Type B pancreatic cell (in vitro differentiated cells): ENCODE results near the gene PERM1. TPM values are rescaled to one million over a fixed set of nuclear protein-coding genes. Genes with fewer than 3 reads are reported as not detected.

Experiments
- DNase-seq: peaks from one replicate; pipeline ENCODE4 v3.0.0; 2021; ENCODE audit warnings: mixed read lengths; ENCODE audit not compliant: unreplicated experiment; ENCODE audit errors: extremely low spot score
- H3K27ac Mint-ChIP-seq: 2 replicates; pipeline ENCODE4 v1.8.0; 2021; ENCODE audit warnings: mild to moderate bottlenecking, mixed read lengths
- H3K27me3 Mint-ChIP-seq: 2 replicates; pipeline ENCODE4 v1.8.0; 2021; ENCODE audit warnings: mixed read lengths
- H3K36me3 Mint-ChIP-seq: 2 replicates; pipeline ENCODE4 v1.8.0; 2021; ENCODE audit warnings: mixed read lengths
- H3K4me1 Mint-ChIP-seq: one replicate; pipeline ENCODE4 v1.8.0; 2021; ENCODE audit warnings: mixed read lengths; ENCODE audit not compliant: unreplicated experiment
- H3K4me3 Mint-ChIP-seq: 2 replicates; pipeline ENCODE4 v1.8.0; 2021; ENCODE audit warnings: mild to moderate bottlenecking, mixed read lengths
- H3K9me3 Mint-ChIP-seq: 2 replicates; pipeline ENCODE4 v1.8.0; 2021; ENCODE audit warnings: mixed read lengths
- total RNA-seq: library from RNA; stranded (reverse); gene quantifications from 2 replicates; pipeline ENCODE4 v1.2.1, GENCODE V29; 2021; ENCODE audit warnings: low replicate concordance
- TF ChIP-seq, protein P1 (sequence below): fragments of 200-600 bp; sonication (generic); conservative IDR thresholded peaks from 2 replicates; pipeline ENCODE4 v1.5.0; 2021; ENCODE audit warnings: antibody characterized with exemption, mild to moderate bottlenecking

The PERM1 gene
- total RNA-seq, 1 donor from 2014 or later, result 0.34 TPM

DNA sequence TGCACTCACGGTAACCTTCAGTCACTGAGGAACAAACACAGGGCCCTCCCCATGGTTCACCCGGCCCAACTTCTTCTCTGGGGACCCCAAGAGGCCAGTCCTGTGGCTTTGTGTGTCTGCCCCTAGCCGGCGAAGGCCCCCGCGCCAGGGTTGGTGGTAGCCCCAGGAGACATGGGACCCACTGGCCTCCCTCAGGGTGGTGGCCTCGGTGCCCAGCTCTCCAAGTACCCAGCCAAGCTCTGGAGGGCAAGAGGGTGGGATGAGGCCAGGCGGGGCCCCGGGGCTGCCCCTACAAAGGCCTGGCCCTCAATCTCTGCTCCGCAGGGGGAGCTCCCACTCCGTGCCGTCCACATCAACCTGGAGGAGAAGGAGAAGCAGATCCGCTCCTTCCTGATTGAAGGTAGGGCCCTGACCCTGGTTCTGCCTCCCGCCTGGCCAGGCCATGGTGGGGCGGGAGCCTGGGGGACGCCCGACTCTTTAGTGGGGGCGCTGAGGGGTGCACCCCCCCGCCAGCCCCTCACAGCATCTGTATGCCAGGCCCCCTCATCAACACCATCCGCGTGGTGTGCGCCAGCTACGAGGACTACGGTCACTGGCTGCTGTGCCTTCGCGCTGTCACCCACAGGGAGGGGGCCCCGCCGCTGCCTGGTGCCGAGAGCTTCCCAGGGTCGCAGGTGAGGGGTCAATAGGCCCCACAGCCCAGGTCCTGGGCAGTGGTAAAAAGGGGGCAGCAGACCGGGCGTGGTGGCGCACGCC lies 10.0 kb downstream of the PERM1 start:
- no peak overlapping the region for H3K27ac Mint-ChIP-seq
- no peaks in the 10 kb centered on the region for H3K36me3 Mint-ChIP-seq
- peaks cover 4% of the 10 kb centered on the region for H3K4me1 Mint-ChIP-seq

GRCh38 chr1:970973-971730 lies 10.7 kb downstream of the PERM1 start:
- no peak for DNase-seq
- Mint-ChIP-seq H3K27ac (no peak overlapping the region), H3K4me3 (no peak overlapping the region), H3K27me3 (peaks cover 31% of the 10 kb centered on the region), H3K9me3 (no peaks in the 10 kb centered on the region), H3K4me1 (peaks cover 4% of the 10 kb centered on the region), H3K36me3 (no peaks in the 10 kb centered on the region)
- TF ChIP-seq, protein P1, sequence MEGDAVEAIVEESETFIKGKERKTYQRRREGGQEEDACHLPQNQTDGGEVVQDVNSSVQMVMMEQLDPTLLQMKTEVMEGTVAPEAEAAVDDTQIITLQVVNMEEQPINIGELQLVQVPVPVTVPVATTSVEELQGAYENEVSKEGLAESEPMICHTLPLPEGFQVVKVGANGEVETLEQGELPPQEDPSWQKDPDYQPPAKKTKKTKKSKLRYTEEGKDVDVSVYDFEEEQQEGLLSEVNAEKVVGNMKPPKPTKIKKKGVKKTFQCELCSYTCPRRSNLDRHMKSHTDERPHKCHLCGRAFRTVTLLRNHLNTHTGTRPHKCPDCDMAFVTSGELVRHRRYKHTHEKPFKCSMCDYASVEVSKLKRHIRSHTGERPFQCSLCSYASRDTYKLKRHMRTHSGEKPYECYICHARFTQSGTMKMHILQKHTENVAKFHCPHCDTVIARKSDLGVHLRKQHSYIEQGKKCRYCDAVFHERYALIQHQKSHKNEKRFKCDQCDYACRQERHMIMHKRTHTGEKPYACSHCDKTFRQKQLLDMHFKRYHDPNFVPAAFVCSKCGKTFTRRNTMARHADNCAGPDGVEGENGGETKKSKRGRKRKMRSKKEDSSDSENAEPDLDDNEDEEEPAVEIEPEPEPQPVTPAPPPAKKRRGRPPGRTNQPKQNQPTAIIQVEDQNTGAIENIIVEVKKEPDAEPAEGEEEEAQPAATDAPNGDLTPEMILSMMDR, result no peak

More for the DNA sequence above, 10.0 kb downstream of the PERM1 start:
- no peaks in the 10 kb centered on the region for H3K9me3 Mint-ChIP-seq
- H3K27me3 Mint-ChIP-seq, result peaks cover 31% of the 10 kb centered on the region
- TF ChIP-seq, protein P1, result no peak
- no peak overlapping the region for H3K4me3 Mint-ChIP-seq
- DNase-seq, result no peak

DNA sequence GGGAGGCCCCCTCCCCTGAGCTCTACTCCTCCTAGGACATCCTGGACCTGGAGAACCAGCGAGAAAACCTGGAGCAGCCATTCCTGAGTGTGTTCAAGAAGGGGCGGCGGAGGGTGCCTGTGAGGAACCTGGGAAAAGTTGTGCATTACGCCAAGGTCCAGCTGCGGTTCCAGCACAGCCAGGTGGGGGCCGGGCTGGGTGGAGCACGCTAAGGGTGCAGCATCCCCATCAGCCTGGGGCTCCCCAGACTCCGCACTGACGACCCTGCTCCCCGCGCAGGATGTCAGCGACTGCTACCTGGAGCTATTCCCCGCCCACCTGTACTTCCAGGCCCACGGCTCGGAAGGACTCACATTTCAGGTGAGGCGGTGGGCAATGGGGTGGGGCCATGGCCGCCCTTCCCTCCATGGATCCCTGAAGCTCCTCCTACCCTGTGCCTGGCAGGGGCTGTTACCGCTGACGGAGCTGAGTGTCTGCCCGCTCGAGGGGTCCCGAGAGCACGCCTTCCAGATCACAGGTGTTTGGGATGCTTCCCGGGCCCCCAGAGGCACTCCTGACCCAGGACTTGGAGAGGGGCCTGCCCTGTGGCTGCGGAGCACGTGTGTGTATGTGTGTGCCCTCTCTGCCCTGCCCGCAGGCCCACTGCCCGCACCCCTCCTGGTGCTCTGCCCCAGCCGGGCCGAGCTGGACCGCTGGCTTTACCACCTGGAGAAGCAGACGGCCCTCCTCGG lies 11.5 kb downstream of the PERM1 start:
- no peak for DNase-seq
- Mint-ChIP-seq H3K27ac (no peak overlapping the region), H3K27me3 (peaks cover 26% of the 10 kb centered on the region), H3K4me3 (no peak overlapping the region), H3K9me3 (no peaks in the 10 kb centered on the region), H3K36me3 (no peaks in the 10 kb centered on the region), H3K4me1 (no peaks in the 10 kb centered on the region)
- TF ChIP-seq, protein P1, result no peak

- no peaks in the 10 kb centered on the region for H3K36me3 Mint-ChIP-seq
- peaks cover 26% of the 10 kb centered on the region for H3K27me3 Mint-ChIP-seq
- TF ChIP-seq, protein P1, result no peak
- H3K27ac Mint-ChIP-seq, result no peak overlapping the region
- H3K4me1 Mint-ChIP-seq, result no peaks in the 10 kb centered on the region
- no peaks in the 10 kb centered on the region for H3K9me3 Mint-ChIP-seq
- no peak for DNase-seq
- peak overlapping the region; percentile 13 for H3K4me3 Mint-ChIP-seq
Observed at GRCh38 chr1:969260-969855, 12.5 kb downstream of the PERM1 start.
